KMS-11 (cell line): ENCODE measurements around the gene CDH13.

Experiments used
- H2AFZ ChIP-seq: fragments of 200-600 bp; sonication (generic); 2 replicates; pipeline ENCODE4 v1.6.1; 2016; ENCODE audit warnings: antibody characterized with exemption, mixed run types, low read depth
- H3K27ac ChIP-seq: fragments of 200-600 bp; sonication (generic); 2 replicates; pipeline ENCODE4 v1.6.1; 2016; ENCODE audit warnings: mild to moderate bottlenecking, mixed run types
- H3K27me3 ChIP-seq: fragments of 200-600 bp; sonication (generic); 2 replicates; pipeline ENCODE4 v1.6.1; 2017; ENCODE audit warnings: mild to moderate bottlenecking, low read depth, mixed run types, moderate library complexity; ENCODE audit not compliant: insufficient read depth
- H3K36me3 ChIP-seq: fragments of 200-600 bp; sonication (generic); 2 replicates; pipeline ENCODE4 v1.6.1; 2017; ENCODE audit warnings: mild to moderate bottlenecking, mixed run types; ENCODE audit not compliant: insufficient read depth
- H3K4me1 ChIP-seq: fragments of 200-600 bp; sonication (generic); 2 replicates; pipeline ENCODE4 v1.6.1; 2016; ENCODE audit warnings: mild to moderate bottlenecking, low read depth, mixed run types; ENCODE audit not compliant: poor library complexity, severe bottlenecking
- H3K4me2 ChIP-seq: fragments of 200-600 bp; sonication (generic); 2 replicates; pipeline ENCODE4 v1.7.0; 2016; ENCODE audit warnings: mild to moderate bottlenecking, mixed run types
- H3K4me3 ChIP-seq: fragments of 200-600 bp; sonication (generic); IDR thresholded peaks from 2 replicates; pipeline ENCODE4 v1.6.1; 2017; ENCODE audit warnings: low read depth, low read length, mixed read lengths; ENCODE audit not compliant: insufficient read depth
- H3K79me2 ChIP-seq: fragments of 200-600 bp; sonication (generic); 2 replicates; pipeline ENCODE4 v1.6.1; 2016; ENCODE audit warnings: low read depth, mixed run types; ENCODE audit not compliant: insufficient read depth
- H3K9ac ChIP-seq: fragments of 200-600 bp; sonication (generic); 2 replicates; pipeline ENCODE4 v1.6.1; 2016; ENCODE audit warnings: mild to moderate bottlenecking, mixed run types
- H4K20me1 ChIP-seq: fragments of 200-600 bp; sonication (generic); 2 replicates; pipeline ENCODE4 v1.6.1; 2016; ENCODE audit warnings: mild to moderate bottlenecking, mixed run types; ENCODE audit not compliant: insufficient read depth
- CTCF ChIP-seq: fragments of 200-600 bp; sonication (generic); conservative IDR thresholded peaks from 2 replicates; pipeline ENCODE4 v1.6.1; 2017; ENCODE audit warnings: low read depth, mild to moderate bottlenecking, antibody characterized with exemption, low read length, moderate library complexity, mixed read lengths

The CDH13 gene

DNA sequence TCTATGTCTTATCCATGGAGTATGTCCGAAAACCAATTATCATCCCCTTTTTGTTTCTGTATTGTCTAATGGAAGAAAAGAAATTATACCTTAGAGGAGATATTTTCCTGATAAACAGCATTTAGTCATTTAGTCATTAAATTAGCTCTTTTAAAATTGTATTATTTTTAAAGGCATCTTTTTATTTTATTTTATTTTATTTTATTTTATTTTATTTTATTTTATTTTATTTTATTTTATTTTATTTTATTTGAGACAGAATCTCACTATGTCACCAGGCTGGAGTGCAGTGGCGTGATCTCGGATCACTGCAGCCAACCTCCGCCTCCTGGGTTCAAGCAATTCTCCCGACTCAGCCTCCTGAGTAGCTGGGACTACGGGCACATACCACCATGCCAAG lies 559.1 kb downstream of the CDH13 start:
- TF ChIP-seq CTCF, result no peak
- Histone ChIP-seq H3K4me3 (no peak overlapping the region), H2AFZ (no peak overlapping the region), H3K79me2 (no peaks in the 10 kb centered on the region), H3K9ac (no peak overlapping the region), H4K20me1 (no peaks in the 10 kb centered on the region), H3K36me3 (no peaks in the 10 kb centered on the region), H3K4me2 (no peak overlapping the region), H3K27ac (no peak overlapping the region), H3K4me1 (no peaks in the 10 kb centered on the region), H3K27me3 (no peaks in the 10 kb centered on the region)

DNA sequence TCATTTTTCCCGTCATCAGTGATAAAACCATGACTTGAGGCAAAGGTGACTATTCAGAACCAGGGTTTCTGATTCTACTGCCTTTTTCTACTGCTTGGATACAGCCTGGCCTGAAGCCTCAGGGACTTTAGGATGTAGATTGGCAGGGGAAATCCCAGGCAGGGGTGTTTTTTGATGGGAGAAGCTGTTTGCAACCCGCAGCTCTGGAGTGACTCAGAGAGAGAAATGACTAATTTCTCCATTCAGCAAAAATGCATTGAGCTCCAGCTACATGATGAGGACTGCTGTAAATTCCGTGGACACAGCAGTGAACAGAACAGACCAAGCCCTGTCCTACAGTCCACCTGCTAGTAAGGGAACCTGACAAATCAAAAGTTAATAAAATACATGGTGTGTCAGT lies 560.6 kb downstream of the CDH13 start:
- H3K4me2 ChIP-seq, result no peak overlapping the region
- H3K36me3 ChIP-seq, result no peaks in the 10 kb centered on the region
- no peak overlapping the region for H3K9ac ChIP-seq
- H3K27me3 ChIP-seq, result no peaks in the 10 kb centered on the region
- H2AFZ ChIP-seq, result no peak overlapping the region
- H4K20me1 ChIP-seq, result no peaks in the 10 kb centered on the region
- H3K79me2 ChIP-seq, result no peaks in the 10 kb centered on the region
- no peak overlapping the region for H3K27ac ChIP-seq
- TF ChIP-seq CTCF, result no peak
- no peaks in the 10 kb centered on the region for H3K4me1 ChIP-seq
- no peak overlapping the region for H3K4me3 ChIP-seq

- no peak overlapping the region for H3K4me2 ChIP-seq
- no peak for TF ChIP-seq CTCF
- no peaks in the 10 kb centered on the region for H3K79me2 ChIP-seq
- H3K9ac ChIP-seq, result no peak overlapping the region
- no peak overlapping the region for H2AFZ ChIP-seq
- H3K27ac ChIP-seq, result no peak overlapping the region
- H3K27me3 ChIP-seq, result no peaks in the 10 kb centered on the region
- no peak overlapping the region for H3K4me3 ChIP-seq
- H3K36me3 ChIP-seq, result no peaks in the 10 kb centered on the region
- no peaks in the 10 kb centered on the region for H3K4me1 ChIP-seq
- no peaks in the 10 kb centered on the region for H4K20me1 ChIP-seq
Observed at GRCh38 chr16:83196796-83197195, 570.0 kb downstream of the CDH13 start.

GRCh38 chr16:83197450-83197849 lies 570.7 kb downstream of the CDH13 start:
- H3K36me3 ChIP-seq, result no peaks in the 10 kb centered on the region

More at GRCh38 chr16:83197450-83197849, 570.7 kb downstream of the CDH13 start:
- H3K4me2 ChIP-seq, result no peak overlapping the region
- no peak overlapping the region for H3K9ac ChIP-seq
- H3K27ac ChIP-seq, result no peak overlapping the region
- H3K27me3 ChIP-seq, result no peaks in the 10 kb centered on the region
- no peak overlapping the region for H2AFZ ChIP-seq
- no peaks in the 10 kb centered on the region for H4K20me1 ChIP-seq
- TF ChIP-seq CTCF, result no peak
- H3K4me1 ChIP-seq, result no peaks in the 10 kb centered on the region
- H3K79me2 ChIP-seq, result no peaks in the 10 kb centered on the region
- no peak overlapping the region for H3K4me3 ChIP-seq
